Occipital lobe (tissue), 2 donors: ENCODE measurements around the gene NRIP1. TPM values are rescaled to one million over a fixed set of nuclear protein-coding genes. Genes with fewer than 3 reads are reported as not detected.
"Not testable (repeated sequence)": the region's sequence is repeated elsewhere in the genome, so short reads cannot be mapped to it uniquely, and the experiment has no call there.

Experiments
- DNase-seq: peaks from one replicate; lab custom pipeline; 2025; lab: John Stamatoyannopoulos, UW
- total RNA-seq: library from RNA; depleted of rRNA; stranded (reverse); fragments of >200 nt; gene quantifications from one replicate; pipeline ENCODE4 v1.2.3, GENCODE V29; 2014

Gene NRIP1
- total RNA-seq, 1 donor from 2014 or later: 76.6 TPM

DNA sequence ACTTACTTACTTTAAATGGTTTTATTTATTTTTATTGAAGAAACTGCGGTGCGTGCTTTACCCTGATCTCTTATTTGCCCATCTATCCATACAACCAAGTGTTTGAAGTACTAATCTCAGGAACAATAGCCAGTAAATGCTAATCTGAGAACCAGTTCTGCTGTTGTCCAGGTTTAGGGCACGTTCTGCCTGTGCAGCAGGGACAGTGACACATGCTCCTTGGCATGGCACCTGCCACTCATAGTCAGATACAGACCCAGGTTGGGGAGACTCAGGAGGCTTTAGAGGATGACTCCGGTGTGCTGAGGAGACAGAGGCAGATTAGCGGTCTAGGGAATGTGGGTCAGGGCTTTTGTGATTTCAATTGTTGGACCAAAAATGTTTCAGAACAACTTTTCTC lies 83.6 kb downstream of the NRIP1 start:
- no peak for DNase-seq

DNA sequence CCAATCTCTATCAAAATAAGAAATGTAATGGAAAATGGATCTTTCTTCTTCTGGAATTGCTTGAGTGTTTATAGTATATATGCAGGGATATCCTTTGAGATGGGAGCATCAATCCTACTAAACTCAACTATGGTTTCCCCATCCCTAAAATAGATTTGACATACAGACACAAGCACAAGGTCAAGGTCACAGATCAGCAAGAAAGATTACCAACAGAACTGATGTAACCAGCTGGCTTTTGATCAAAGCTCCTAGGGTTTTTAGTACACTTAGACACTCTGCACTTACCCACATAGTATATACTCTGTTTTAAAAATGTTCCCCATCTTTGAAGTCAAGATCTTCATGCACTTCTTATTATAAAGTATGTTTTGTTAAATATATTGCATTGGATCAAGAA lies 85.5 kb downstream of the NRIP1 start:
- DNase-seq: no peak

DNA sequence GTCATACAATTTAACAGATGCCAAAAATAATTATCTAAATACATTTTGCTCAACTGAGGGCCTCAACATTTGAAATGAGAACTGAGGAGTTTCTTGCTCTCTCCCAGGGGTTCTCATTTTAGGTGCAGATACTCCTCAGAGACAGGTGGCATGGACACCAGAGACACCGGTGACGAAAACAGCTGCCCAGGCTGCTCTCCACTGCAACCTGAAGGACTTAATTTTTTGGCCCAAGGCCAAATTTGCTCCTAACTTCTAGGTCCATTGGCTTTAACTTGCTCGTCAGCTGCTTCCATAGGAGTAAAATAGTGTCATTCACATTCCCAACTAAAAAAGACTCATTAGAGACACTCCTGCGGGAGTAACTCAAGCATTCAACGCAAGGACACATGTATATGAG lies 87.0 kb downstream of the NRIP1 start:
- no peak for DNase-seq

- no peak for DNase-seq
Observed at GRCh38 chr21:14975136-14975919, 89.5 kb downstream of the NRIP1 start.

DNA sequence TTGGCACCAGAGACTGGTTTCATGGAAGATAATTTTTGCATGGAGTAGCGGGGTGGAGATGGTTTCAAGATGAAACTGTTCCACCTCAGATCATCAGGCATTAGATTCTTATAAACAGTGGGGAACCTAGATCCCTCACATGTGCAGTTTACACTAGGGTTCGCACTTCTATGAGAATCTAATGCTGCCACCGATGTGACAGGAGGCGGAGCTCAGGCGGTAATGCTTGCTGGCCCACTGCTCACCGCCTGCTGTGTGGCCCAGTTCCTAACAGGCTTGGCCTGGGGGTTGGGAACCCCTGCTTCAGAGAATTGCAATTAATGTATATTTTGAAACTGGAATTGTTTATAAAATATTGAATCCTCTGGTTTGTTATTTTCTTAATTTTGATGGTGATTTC lies 92.1 kb downstream of the NRIP1 start:
- DNase-seq: no peak

- no peak for DNase-seq
Observed at GRCh38 chr21:14968821-14969220, 96.0 kb downstream of the NRIP1 start.

GRCh38 chr21:14968029-14968428 lies 96.8 kb downstream of the NRIP1 start:
- no peak for DNase-seq

- DNase-seq: no peak
Observed at GRCh38 chr21:14964621-14965020, 100.2 kb downstream of the NRIP1 start.

DNA sequence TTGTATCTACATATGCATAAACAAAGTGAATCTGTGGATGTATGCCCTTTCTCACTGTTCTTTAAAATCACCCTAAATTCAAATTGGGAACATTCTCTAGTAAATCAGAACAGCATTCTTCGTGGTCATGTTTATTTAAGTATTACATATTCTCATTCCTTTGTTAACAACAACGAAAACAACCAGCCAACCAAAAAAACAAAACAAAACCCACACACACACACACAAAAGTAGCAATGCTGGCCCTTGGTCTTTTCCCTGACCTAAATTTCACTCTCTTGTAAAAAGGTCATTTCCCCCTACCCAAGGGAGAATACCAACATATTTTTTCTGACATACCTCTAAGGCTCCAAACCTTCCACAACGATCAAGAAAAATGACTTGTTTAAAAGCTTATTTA lies 102.6 kb downstream of the NRIP1 start:
- DNase-seq: no peak

- no peak for DNase-seq
Observed at GRCh38 chr21:14961502-14961901, 103.3 kb downstream of the NRIP1 start.

DNA sequence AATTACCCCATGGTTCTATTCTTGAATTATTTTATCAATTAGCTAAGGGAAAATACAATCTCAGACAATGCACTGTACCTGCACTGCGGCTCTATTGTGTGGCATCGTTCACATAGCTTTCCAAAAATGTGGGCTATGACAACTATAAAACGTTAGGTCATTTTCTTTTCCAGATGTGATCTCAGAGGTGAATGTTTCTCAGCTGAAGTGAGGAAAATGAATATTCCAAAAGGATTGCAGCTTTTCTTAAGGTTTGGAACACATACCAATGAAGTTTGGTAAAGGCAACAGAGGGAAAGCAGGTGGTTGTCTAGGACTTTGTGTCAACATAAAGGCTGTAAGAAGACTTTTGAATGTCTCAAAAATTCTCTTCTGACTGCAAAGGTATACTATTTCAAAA lies 105.5 kb downstream of the NRIP1 start:
- no peak for DNase-seq

DNA sequence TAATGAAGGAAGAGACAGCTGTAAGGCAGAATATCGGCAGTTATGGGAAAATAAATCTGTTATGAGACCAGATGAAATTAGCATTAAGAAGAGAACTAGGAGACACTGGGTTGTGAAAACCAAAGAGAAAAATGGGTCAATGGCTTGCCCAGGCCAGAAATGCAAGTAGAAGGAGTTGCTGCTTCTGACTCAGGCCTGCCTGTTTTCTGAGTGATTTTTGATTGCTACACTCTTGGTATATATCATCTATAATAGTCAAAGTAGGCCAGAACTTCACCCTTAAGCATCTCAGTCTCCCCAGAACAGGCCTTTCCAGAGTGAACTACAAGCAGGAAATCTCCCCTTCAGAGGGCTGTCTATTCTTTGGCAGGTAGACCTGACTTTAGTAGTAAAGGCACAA lies 107.0 kb downstream of the NRIP1 start:
- DNase-seq: no peak

DNA sequence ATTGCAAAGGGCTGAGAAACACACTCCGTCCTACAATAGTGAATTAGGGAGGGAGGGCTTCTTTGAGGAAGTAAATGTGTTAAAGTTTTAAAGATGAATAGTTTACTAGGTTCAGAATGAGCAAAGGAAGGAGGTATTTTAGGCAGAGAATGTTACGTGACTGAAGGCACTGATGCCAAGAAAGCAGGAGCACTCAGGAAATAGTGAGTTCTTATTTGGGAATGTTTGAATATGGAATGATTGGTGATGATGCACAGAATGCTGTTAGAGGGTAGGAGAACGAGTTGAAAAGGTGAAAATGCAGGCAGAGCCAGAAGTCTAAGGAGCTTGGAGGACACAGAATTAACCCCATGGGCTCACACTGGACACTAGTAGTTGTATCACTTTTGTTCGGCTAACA lies 108.0 kb downstream of the NRIP1 start:
- DNase-seq: no peak

DNA sequence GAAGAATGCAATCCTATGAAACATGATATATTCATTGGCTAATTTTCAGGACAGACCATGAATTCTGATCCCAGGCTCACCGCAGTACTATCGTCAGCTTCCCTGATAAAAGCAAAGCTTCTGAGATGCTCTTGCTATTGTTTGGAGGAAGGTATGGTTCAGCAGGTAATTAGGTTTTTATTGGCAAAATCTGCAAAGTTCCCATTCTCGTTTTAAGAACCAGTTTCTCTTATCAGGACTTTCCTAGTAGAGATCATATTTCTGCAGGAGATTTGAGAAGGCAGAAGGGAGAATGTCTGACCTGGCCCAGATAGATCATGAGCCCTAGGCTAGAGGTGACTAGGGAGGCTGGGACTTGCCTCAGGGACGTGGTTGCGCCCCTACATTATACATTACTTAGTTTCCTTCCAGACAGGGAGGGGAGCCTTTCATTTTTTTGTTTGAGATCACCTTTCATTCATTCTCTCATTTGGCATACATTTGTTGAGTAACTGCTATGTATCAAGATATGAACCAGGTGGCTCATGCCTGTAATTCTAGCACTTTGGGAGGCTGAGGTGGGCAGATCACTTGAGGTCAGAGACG lies 108.8 kb downstream of the NRIP1 start:
- no peak for DNase-seq

GRCh38 chr21:14952916-14953315 lies 111.9 kb downstream of the NRIP1 start:
- DNase-seq: no peak

DNA sequence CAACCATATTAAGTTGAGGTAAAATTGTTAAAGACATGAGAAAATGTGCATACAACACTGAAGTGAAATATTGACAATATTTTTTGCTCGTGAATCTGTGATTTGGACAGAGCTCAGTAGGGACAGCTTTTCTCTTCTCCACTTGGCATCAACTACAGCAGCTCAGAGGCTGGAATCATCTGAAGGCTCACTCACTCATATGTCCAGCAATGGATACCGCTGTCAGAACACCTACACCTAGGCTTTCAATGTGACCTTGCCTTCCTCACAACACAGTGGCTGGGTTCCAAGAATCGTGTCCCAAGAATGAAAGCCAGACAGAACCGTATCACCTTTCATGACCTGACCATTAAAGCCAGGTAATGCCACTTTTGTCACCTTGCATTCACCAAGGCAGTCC lies 115.2 kb downstream of the NRIP1 start:
- DNase-seq: no peak

GRCh38 chr21:14947613-14948160 lies 117.1 kb downstream of the NRIP1 start:
- DNase-seq: no peak

DNA sequence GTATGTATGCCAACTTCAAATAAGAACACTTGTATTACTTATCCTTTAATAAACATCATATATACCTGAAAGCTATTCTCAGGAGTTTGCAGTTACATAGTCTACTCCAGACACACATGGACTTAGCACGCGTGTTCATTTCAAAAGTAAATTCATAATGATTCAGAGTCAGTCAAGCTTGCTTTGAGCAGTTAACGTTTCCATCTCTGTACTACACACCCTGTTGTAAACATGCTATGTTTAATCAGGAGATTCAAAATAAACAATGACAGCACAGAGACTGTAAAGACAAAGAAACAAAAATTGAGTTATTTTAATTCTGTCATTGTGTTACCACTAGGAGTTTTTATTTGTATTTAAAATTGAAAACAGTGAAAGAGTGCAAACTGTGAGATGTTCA lies 119.6 kb downstream of the NRIP1 start:
- DNase-seq: no peak

GRCh38 chr21:14943616-14944015 lies 121.2 kb downstream of the NRIP1 start:
- DNase-seq: no peak

DNA sequence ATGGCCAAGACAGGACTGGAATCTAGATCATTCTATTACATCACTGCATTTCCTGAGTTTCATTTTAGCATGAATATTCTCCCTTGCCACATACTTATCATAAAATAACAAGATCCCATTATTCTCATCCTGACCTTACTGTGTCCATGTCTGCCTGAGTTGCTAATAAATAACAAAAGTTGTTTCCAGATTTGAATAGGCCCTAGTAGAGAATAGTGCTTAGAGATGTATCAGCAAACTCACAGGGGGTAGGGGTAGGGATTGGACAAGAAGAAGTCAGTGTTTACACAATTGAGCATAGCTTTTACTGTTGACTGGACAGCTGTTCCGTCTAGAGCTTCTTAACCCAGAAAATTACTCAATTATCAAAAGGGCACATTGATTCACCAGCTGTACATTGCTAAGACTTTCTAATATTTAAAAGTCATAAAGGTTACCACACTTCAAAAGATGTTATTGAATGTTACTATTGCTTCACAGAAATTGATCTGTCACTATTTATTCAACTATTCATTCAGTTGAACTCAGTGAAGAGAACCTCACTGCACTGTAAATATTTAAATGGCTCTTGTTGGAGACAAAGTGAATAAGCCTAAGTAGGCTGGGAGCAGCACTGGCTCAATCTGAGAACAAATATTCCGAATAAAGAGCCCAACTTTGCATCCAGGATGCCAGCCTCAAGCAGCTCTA lies 121.9 kb downstream of the NRIP1 start:
- no peak for DNase-seq

- DNase-seq: not testable (repeated sequence)
Observed at GRCh38 chr21:14927324-14927723, 137.5 kb downstream of the NRIP1 start.

GRCh38 chr21:14926186-14926585 lies 138.6 kb downstream of the NRIP1 start:
- no peak for DNase-seq

DNA sequence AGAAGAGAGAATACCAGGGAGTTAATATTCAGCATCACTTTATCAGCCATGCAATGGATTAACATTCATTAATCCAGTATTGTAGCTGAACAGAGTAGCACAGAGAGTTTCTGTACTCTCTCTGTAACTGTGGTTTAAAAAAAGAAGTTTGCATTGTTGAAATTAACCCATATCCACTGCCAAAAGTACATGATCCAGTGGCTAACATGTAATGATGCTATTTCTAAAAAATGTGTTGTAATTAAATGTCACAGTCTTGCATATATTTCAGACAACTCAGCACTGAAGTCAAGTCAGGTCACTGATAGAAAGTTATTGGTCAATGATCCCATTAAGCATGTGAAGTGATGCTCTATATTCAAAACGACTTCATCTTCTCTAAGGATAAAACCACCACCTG lies 141.3 kb downstream of the NRIP1 start:
- no peak for DNase-seq
